Cardiac muscle cell (in vitro differentiated cells and primary cell): ENCODE data around the gene RAB7B. TPM values are rescaled to one million over a fixed set of nuclear protein-coding genes. Genes with fewer than 3 reads are reported as not detected.

ENCODE experiments used
- DNase-seq, 2 donors: peaks; one replicate each; pipeline versions ENCODE4 v3.0.0 to v3.0.0-alpha.2; 2010 to 2017; ENCODE audit warnings: low read depth in 1 of 2, low spot score in 1 of 2
- H3K27ac ChIP-seq: fragments of 200-600 bp; sonication (generic); 2 replicates; pipeline ENCODE4 v1.5.1; 2016
- H3K27me3 ChIP-seq: fragments of 200-600 bp; sonication (generic); 2 replicates; pipeline ENCODE4 v1.6.0; 2016; ENCODE audit warnings: control low read depth
- H3K36me3 ChIP-seq: fragments of 200-600 bp; sonication (generic); 2 replicates; pipeline ENCODE4 v1.5.1; 2016; ENCODE audit warnings: control low read depth
- H3K4me1 ChIP-seq: fragments of 200-600 bp; sonication (generic); 2 replicates; pipeline ENCODE4 v1.8.1; 2017; ENCODE audit warnings: low read depth, mild to moderate bottlenecking, mixed run types
- H3K4me3 ChIP-seq: fragments of 200-600 bp; sonication (generic); 2 replicates; pipeline ENCODE4 v1.5.1; 2016; ENCODE audit warnings: mild to moderate bottlenecking
- H3K9me3 ChIP-seq: fragments of 200-600 bp; sonication (generic); 2 replicates; pipeline ENCODE4 v1.5.1; 2017; ENCODE audit warnings: low read depth, mild to moderate bottlenecking, control low read depth
- polyA plus RNA-seq: library from polyadenylated mRNA; unstranded; fragments of >200 nt; fragmentation: Nextera tagmentation; extraction: Ambion mirVana; gene quantifications from 2 replicates; pipeline ENCODE4 v1.2.1, GENCODE V29; 2016
- total RNA-seq: library from RNA; depleted of rRNA; stranded (reverse); fragments of >200 nt; gene quantifications from 2 replicates; pipeline ENCODE4 v1.2.3, GENCODE V29; 2016
- TF ChIP-seq, protein P1 (sequence below): IDR thresholded peaks from 2 replicates; pipeline ENCODE4 v1.5.1; 2012; ENCODE audit warnings: low read depth, mild to moderate bottlenecking, low read length

The RAB7B gene
- total and polyA plus RNA-seq, 2 experiments from 2014 or later: 1.2 to 2.2 TPM

DNA sequence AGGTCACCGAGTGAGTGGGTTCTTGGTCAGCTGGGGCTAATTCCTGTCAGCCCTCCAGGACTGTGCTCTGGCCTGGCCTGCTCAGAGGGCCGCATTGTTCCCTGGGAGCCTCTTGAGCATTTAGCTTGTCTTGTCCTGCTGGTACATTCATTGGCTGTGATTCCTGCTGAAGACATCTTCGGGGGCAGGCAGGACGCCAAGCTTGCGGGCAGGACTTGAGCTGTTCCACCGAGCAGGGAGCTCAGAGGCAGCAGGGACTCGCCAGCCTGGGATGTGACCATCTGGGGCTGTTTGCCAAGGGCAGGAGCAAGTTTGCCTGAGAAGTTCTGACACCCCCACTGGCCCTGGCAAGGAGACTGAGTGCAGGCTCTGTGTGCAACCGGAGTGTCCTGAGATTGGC, 52.9 kb downstream of the RAB7B start:
- peak in 1 of 2 donors; percentile 68 for DNase-seq
- Histone ChIP-seq H3K36me3 (no peaks in the 10 kb centered on the region), H3K9me3 (no peaks in the 10 kb centered on the region), H3K27me3 (no peaks in the 10 kb centered on the region), H3K27ac (no peak overlapping the region), H3K4me1 (no peaks in the 10 kb centered on the region), H3K4me3 (no peak overlapping the region)
- TF ChIP-seq, protein P1, sequence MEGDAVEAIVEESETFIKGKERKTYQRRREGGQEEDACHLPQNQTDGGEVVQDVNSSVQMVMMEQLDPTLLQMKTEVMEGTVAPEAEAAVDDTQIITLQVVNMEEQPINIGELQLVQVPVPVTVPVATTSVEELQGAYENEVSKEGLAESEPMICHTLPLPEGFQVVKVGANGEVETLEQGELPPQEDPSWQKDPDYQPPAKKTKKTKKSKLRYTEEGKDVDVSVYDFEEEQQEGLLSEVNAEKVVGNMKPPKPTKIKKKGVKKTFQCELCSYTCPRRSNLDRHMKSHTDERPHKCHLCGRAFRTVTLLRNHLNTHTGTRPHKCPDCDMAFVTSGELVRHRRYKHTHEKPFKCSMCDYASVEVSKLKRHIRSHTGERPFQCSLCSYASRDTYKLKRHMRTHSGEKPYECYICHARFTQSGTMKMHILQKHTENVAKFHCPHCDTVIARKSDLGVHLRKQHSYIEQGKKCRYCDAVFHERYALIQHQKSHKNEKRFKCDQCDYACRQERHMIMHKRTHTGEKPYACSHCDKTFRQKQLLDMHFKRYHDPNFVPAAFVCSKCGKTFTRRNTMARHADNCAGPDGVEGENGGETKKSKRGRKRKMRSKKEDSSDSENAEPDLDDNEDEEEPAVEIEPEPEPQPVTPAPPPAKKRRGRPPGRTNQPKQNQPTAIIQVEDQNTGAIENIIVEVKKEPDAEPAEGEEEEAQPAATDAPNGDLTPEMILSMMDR: no peak

DNA sequence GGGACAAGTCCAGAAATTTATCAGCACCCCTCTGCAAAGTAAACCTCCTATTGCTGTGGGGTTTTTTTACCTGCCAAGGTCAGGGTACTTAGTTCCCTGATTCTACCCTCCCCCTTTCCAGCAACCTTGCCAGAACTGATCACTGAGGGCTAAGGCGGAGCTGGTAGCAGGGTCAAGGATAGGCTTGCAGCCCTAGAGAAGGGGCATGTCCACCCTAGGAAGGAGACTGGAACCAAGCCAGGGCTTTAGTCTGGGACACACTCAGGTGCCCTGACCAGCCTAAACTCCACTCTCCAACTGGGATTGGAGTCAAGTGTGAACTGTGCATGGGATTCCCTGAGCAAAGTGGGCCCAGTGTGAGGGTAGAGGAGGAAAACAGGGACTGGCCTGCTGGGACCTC, 53.4 kb downstream of the RAB7B start:
- Histone ChIP-seq H3K9me3 (no peaks in the 10 kb centered on the region), H3K4me3 (no peak overlapping the region), H3K36me3 (no peaks in the 10 kb centered on the region), H3K4me1 (no peaks in the 10 kb centered on the region), H3K27me3 (no peaks in the 10 kb centered on the region), H3K27ac (no peak overlapping the region)
- no peak for DNase-seq
- TF ChIP-seq, protein P1: no peak

DNA sequence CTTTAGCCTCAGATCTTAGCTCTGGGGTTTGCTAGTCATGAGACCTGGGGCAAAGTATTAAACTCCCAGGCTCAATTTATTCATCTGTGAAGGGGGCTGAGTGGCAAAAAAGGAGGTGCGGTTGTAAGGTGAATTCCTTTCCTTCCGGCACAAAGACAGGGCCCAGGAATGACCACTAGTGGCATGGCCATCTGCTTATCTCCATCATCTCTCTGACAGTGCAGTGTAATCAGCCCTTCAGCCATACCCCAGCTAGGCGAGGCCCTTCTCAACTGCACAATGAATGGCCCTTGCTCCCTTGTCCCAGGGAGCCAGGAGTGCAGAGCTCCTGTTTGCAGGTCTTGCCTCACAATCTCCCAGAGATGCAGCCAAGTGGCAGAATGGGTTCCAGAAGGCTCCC, 54.3 kb downstream of the RAB7B start:
- Histone ChIP-seq H3K27me3 (no peaks in the 10 kb centered on the region), H3K4me1 (no peaks in the 10 kb centered on the region), H3K36me3 (no peaks in the 10 kb centered on the region), H3K27ac (no peak overlapping the region), H3K4me3 (no peak overlapping the region), H3K9me3 (no peaks in the 10 kb centered on the region)
- TF ChIP-seq, protein P1: no peak
- DNase-seq: no peak

DNA sequence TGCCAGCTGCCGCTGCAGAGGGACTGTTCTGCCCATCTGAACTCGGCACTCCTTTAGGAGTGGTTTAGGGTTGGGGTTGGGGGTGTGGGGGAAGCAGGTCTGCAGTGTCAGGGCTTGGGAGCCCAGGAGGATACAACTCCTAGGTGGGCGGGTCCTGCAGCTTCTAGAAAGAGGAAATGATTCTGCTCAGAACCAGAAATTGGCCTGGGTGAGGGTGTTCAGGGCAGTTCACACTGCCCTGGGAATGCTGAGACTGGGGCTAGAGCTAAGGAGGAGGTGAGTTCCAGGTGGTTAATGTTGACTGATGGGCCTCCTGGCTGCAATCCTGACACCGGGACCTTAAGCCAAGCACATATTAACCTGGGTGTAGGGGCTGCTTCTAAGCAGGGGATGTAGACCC, 55.2 kb downstream of the RAB7B start:
- TF ChIP-seq, protein P1: no peak
- H3K36me3 ChIP-seq: no peaks in the 10 kb centered on the region
- H3K27ac ChIP-seq: no peak overlapping the region
- H3K4me1 ChIP-seq: peaks cover 7% of the 10 kb centered on the region
- H3K4me3 ChIP-seq: no peak overlapping the region
- no peaks in the 10 kb centered on the region for H3K27me3 ChIP-seq
- no peaks in the 10 kb centered on the region for H3K9me3 ChIP-seq
- DNase-seq: no peak

- H3K4me3 ChIP-seq: no peak overlapping the region
- H3K27me3 ChIP-seq: no peaks in the 10 kb centered on the region
- no peak overlapping the region for H3K27ac ChIP-seq
- DNase-seq: no peak
- H3K36me3 ChIP-seq: no peaks in the 10 kb centered on the region
- TF ChIP-seq, protein P1: no peak
- no peaks in the 10 kb centered on the region for H3K9me3 ChIP-seq
- H3K4me1 ChIP-seq: peaks cover 13% of the 10 kb centered on the region
Observed at GRCh38 chr1:205947024-205947423, 56.2 kb downstream of the RAB7B start.

GRCh38 chr1:205945069-205945468, 58.1 kb downstream of the RAB7B start:
- no peak for DNase-seq
- TF ChIP-seq, protein P1: no peak
- Histone ChIP-seq H3K27ac (no peak overlapping the region), H3K9me3 (no peaks in the 10 kb centered on the region), H3K4me1 (peaks cover 30% of the 10 kb centered on the region), H3K4me3 (no peak overlapping the region), H3K27me3 (no peaks in the 10 kb centered on the region), H3K36me3 (no peaks in the 10 kb centered on the region)
